ENCODE data around the gene TTF2.

- TF ChIP-seq POLR2A (IDR thresholded peaks at IDR 0.05) (no peak), CTCF (IDR thresholded peaks at IDR 0.05) (no peak)
Measured at GRCh38 chr1:117051224-117052064, 8.7 kb upstream of the TTF2 start.

Measured in uterus (tissue), 2 donors.